Right atrium auricular region (tissue), 2 donors: Measurements from ENCODE around the gene GJD3. TPM values are rescaled to one million over a fixed set of nuclear protein-coding genes. Genes with fewer than 3 reads are reported as not detected.

Experiments used
- DNase-seq: peaks from one replicate; pipeline ENCODE4 v3.0.0-alpha.2; 2019; ENCODE audit warnings: low spot score
- H3K27ac ChIP-seq, 2 donors: fragments of 200-600 bp; sonication (generic); 1 replicate in 1 of 2; 2 replicates in 1 of 2; pipeline ENCODE4 v1.5.1; 2016 to 2019
- H3K27me3 ChIP-seq, 2 donors: fragments of 200-600 bp; sonication (generic); one replicate each; pipeline versions ENCODE4 v1.5.1 to v1.6.0; 2017 to 2019
- H3K36me3 ChIP-seq: fragments of 200-600 bp; sonication (generic); one replicate; pipeline ENCODE4 v1.5.1; 2016
- H3K4me1 ChIP-seq, 2 donors: fragments of 200-600 bp; sonication (generic); one replicate each; pipeline versions ENCODE4 v1.5.1 to v1.6.0; 2017 to 2019
- H3K4me3 ChIP-seq, 2 donors: fragments of 200-600 bp; sonication (generic); 1 replicate in 1 of 2; 2 replicates in 1 of 2; pipeline ENCODE4 v1.5.1; 2017 to 2019; ENCODE audit warnings: mild to moderate bottlenecking in 1 of 2, moderate library complexity in 1 of 2
- H3K9me3 ChIP-seq, 2 donors: fragments of 200-600 bp; sonication (generic); one replicate each; pipeline ENCODE4 v1.5.1; 2019
- CTCF ChIP-seq, 2 donors: fragments of 200-600 bp; sonication (generic); IDR thresholded peaks; one replicate each; pipeline ENCODE4 v1.5.1; 2019; ENCODE audit warnings: antibody characterized with exemption in 2 of 2
- total RNA-seq, 2 donors: library from RNA; depleted of rRNA; stranded (reverse); fragments of >200 nt; gene quantifications; one replicate each; pipeline ENCODE4 v1.1.0, GENCODE V29; 2016

Gene GJD3
- total RNA-seq, 2 donors from 2014 or later: 1.6 TPM; not detected in 1

- no peak for DNase-seq
- H3K27me3 ChIP-seq: no peaks in the 10 kb centered on the region
- no peak for TF ChIP-seq CTCF (IDR thresholded peaks at IDR 0.05)
- H3K36me3 ChIP-seq: peaks cover 39% of the 10 kb centered on the region
- H3K27ac ChIP-seq: peak overlapping the region; percentile 95 to 98
- H3K9me3 ChIP-seq: no peaks in the 10 kb centered on the region
- peaks cover 0 to 87% of the 10 kb centered on the region in 2 donors for H3K4me1 ChIP-seq
- H3K4me3 ChIP-seq: no peak overlapping the region
Observed at GRCh38 chr17:40348136-40348504, 16.4 kb downstream of the GJD3 start.

- peaks cover 0 to 92% of the 10 kb centered on the region in 2 donors for H3K4me1 ChIP-seq
- TF ChIP-seq CTCF (IDR thresholded peaks at IDR 0.05): no peak
- H3K36me3 ChIP-seq: peaks cover 33% of the 10 kb centered on the region
- peak overlapping the region in 1 of 2 donors; percentile 85 for H3K4me3 ChIP-seq
- H3K27me3 ChIP-seq: no peaks in the 10 kb centered on the region
- peak overlapping the region; percentile 95 to 98 for H3K27ac ChIP-seq
- DNase-seq: no peak
- H3K9me3 ChIP-seq: no peaks in the 10 kb centered on the region
Observed at GRCh38 chr17:40347319-40348135, 17.0 kb downstream of the GJD3 start.

DNA sequence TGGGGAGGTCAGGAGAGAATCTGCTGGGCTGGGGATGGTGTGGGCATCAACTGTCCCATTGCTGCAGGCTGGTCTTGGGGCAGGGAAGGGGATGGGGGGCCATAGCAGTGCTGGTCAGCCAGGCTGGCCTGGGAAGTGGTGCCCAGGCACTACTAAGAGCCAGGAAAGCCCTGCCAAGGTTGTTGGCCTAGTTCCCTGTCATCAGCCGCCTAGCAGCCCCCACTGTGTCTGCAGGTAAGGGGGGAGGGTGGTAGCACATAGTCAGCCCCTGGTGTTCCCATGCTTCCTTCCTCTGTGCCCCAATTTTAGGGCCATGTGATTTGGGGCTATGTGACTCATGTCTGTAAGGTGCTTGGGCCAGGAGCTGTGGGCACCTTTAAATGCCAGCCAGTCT is 17.8 kb downstream of the GJD3 start:
- DNase-seq: no peak
- no peak for TF ChIP-seq CTCF (IDR thresholded peaks at IDR 0.05)
- Histone ChIP-seq H3K4me1 (peaks cover 0 to 94% of the 10 kb centered on the region in 2 donors), H3K9me3 (no peaks in the 10 kb centered on the region), H3K27me3 (no peaks in the 10 kb centered on the region), H3K4me3 (peak overlapping the region in 1 of 2 donors; percentile 85), H3K27ac (peak overlapping the region; percentile 95 to 98), H3K36me3 (peaks cover 25% of the 10 kb centered on the region)

DNA sequence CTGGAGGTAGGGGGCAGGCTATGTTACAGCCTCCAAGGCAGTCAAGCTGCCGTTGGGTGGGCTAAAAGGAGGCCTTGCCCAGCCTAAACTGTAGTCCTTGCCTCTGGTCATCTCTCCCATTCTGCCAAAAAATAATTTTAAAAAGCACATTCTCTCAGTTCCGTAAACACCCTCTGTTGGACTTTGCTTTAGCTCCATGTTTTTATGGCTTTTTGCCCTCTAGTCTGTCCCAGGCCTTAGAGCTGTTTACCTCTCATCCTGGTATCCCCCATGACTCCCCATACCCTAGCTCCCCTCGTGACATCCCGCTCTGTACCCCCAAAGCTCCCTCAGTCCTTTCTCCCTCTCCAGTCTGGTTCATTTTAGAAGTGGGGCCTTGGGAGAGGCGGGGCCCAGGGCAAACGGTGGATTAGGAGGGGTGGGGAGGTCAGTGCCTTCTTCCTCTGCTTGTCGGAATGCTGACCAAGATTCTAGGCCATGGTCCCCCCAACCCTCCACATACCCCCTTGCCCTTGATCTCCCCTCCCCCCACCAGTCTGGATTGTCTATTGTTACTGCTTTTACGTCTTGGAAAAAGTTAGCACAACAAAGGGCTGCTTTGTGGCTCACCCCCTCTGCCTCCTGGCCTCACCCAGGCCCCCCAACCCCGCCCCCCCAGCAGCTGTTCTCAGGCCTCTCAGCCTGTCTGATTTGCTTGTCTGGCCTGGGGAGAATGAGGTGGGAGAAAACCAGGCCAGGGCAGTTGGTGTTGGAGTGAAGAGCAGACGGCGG is 18.4 kb downstream of the GJD3 start:
- no peak for DNase-seq

More for the DNA sequence above, 18.4 kb downstream of the GJD3 start:
- peak overlapping the region; percentile 83 to 85 for H3K4me3 ChIP-seq
- peaks cover 0 to 88% of the 10 kb centered on the region in 2 donors for H3K4me1 ChIP-seq
- TF ChIP-seq CTCF (IDR thresholded peaks at IDR 0.05): no peak
- H3K36me3 ChIP-seq: peaks cover 19% of the 10 kb centered on the region
- H3K27me3 ChIP-seq: no peaks in the 10 kb centered on the region
- no peaks in the 10 kb centered on the region for H3K9me3 ChIP-seq
- H3K27ac ChIP-seq: peak overlapping the region; percentile 95 to 98
